Aorta (tissue), 5 donors: ENCODE data around the gene ETV6. TPM values are rescaled to one million over a fixed set of nuclear protein-coding genes. Genes with fewer than 3 reads are reported as not detected.

ENCODE experiments used
- ATAC-seq: fragments of 200-7000 bp; cut with Tn5 transposase; one replicate; pipeline ENCODE4 v1.9.1; 2022; ENCODE audit warnings: moderate library complexity; ENCODE audit not compliant: low FRiP score
- DNase-seq, 2 donors: peaks; one replicate each; pipeline ENCODE4 v3.0.0-alpha.2; 2020
- H3K27ac ChIP-seq, 2 donors: one replicate each; pipeline ENCODE4 v1.5.1; 2013; ENCODE audit warnings: low read length in 2 of 2, mild to moderate bottlenecking in 2 of 2, moderate library complexity in 2 of 2, control low read depth in 1 of 2, inconsistent platforms in 1 of 2, low read depth in 1 of 2
- H3K27me3 ChIP-seq, 2 donors: one replicate each; pipeline ENCODE4 v1.6.1; 2013; ENCODE audit warnings: control low read depth in 1 of 2, low read length in 1 of 2, mild to moderate bottlenecking in 1 of 2, moderate library complexity in 1 of 2; ENCODE audit not compliant: insufficient read depth in 2 of 2, control insufficient read depth in 1 of 2
- H3K36me3 ChIP-seq, 2 donors: one replicate each; pipeline ENCODE4 v1.6.1; 2013; ENCODE audit warnings: control low read depth in 1 of 2, low read length in 1 of 2, mild to moderate bottlenecking in 1 of 2; ENCODE audit not compliant: insufficient read depth in 2 of 2, control insufficient read depth in 1 of 2
- H3K4me1 ChIP-seq, 2 donors: one replicate each; pipeline ENCODE4 v1.6.1; 2013; ENCODE audit warnings: low read length in 2 of 2, control low read depth in 1 of 2, mild to moderate bottlenecking in 1 of 2, moderate library complexity in 1 of 2; ENCODE audit not compliant: insufficient read depth in 2 of 2, control insufficient read depth in 1 of 2
- H3K4me3 ChIP-seq, 2 donors: one replicate each; pipeline ENCODE4 v1.5.1; 2013; ENCODE audit warnings: low read length in 2 of 2, control low read depth in 1 of 2, mild to moderate bottlenecking in 1 of 2
- H3K9me3 ChIP-seq: one replicate; pipeline ENCODE4 v1.6.1; 2013; ENCODE audit warnings: mild to moderate bottlenecking, low read length; ENCODE audit not compliant: control insufficient read depth
- WGBS, 2 donors: extraction: QIAGEN DNeasy Blood & Tissue Kit; methylation state at CpG; one replicate each; pipeline ENCODE4 v1.1.7; 2013; 5-methylcytosine and 5-hydroxymethylcytosine counted together
- intact Hi-C, 2 donors: fragments of 100-400 bp; cut with DNase I; formaldehyde crosslinking; loops; one replicate each; pipeline versions ENCODE4 v1.14.2 to v1.15.0; 2022
- polyA plus RNA-seq, 2 donors: library from polyadenylated mRNA; stranded (reverse); fragments of 200-250 nt; gene quantifications; one replicate each; pipeline ENCODE4 v1.2.3, GENCODE V29; 2013
- total RNA-seq, 2 donors: library from RNA; stranded (reverse); fragmentation: NEBNext Ultra II Directional; extraction: Animal tissue kit (Norgen Biotek cat#: 25700); gene quantifications; one replicate each; pipeline ENCODE4 v1.2.1, GENCODE V29; 2021
- donor health status: healthy with polysubstance abuse.
- donor health status: Bipolar disorder and iron deficiency.
- donor health status: DM: no; HTN: no; CAD: no.
- donor health status: DM: no; HTN: no; CAD: no.
- donor health status: DM: yes; HTN: yes; CAD: no.

ETV6 gene
- total and polyA plus RNA-seq, 4 donors: 6.9 to 113 (median 46.7) TPM

GRCh38 chr12:11916113-11916512, 266.6 kb downstream of the ETV6 start:
- no peak for ATAC-seq
- Histone ChIP-seq H3K4me3 (no peak overlapping the region), H3K36me3 (no peaks in the 10 kb centered on the region), H3K27me3 (no peaks in the 10 kb centered on the region), H3K27ac (no peak overlapping the region), H3K9me3 (no peaks in the 10 kb centered on the region), H3K4me1 (no peaks in the 10 kb centered on the region)
- intact Hi-C loops: no loop called here
- WGBS, 2 donors: 95% methylated on average over 1 of the region's 1 CpG
- DNase-seq: no peak

GRCh38 chr12:11916771-11917170, 267.3 kb downstream of the ETV6 start:
- Histone ChIP-seq H3K36me3 (no peaks in the 10 kb centered on the region), H3K9me3 (no peaks in the 10 kb centered on the region), H3K27me3 (no peaks in the 10 kb centered on the region), H3K4me1 (no peaks in the 10 kb centered on the region), H3K27ac (no peak overlapping the region), H3K4me3 (no peak overlapping the region)
- no peak for ATAC-seq
- no peak for DNase-seq
- intact Hi-C loops: no loop called here
- 69 to 78% methylated on average over 1 of the region's 1 CpG for WGBS, 2 donors

DNA sequence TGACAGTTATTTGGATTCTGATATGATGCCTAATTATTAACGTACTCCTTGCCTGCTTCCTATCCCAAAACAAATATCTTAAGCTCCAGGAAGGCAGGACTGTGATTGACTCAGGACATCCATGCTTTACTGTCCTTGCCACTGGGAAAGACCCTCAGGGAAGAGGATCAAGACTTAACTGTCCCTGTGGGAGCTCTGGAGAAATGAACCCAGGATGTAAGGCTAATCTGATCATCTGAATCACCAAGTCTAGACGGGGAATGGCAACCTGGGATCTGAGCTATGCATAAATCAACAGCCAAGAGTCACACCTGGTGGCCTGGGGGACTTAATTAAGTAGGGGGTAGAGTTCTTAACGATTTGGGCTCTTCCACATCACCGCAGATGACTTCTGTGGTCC, 268.0 kb downstream of the ETV6 start:
- intact Hi-C loops: no loop called here
- H3K36me3 ChIP-seq: no peaks in the 10 kb centered on the region

GRCh38 chr12:11920231-11920630, 270.8 kb downstream of the ETV6 start:
- H3K27me3 ChIP-seq: no peaks in the 10 kb centered on the region
- H3K4me3 ChIP-seq: no peak overlapping the region
- intact Hi-C loops: no loop called here
- no peaks in the 10 kb centered on the region for H3K4me1 ChIP-seq
- no peak for ATAC-seq
- H3K27ac ChIP-seq: no peak overlapping the region
- no peaks in the 10 kb centered on the region for H3K36me3 ChIP-seq
- no peak for DNase-seq
- 87% methylated on average over 4 of the region's 4 CpGs for WGBS, 2 donors
- H3K9me3 ChIP-seq: no peaks in the 10 kb centered on the region

More for the DNA sequence above, 268.0 kb downstream of the ETV6 start:
- no peak for ATAC-seq
- H3K4me3 ChIP-seq: no peak overlapping the region
- no peaks in the 10 kb centered on the region for H3K27me3 ChIP-seq
- H3K4me1 ChIP-seq: no peaks in the 10 kb centered on the region
- H3K27ac ChIP-seq: no peak overlapping the region
- no peaks in the 10 kb centered on the region for H3K9me3 ChIP-seq
- DNase-seq: no peak
- 56 to 61% methylated on average over 4 of the region's 4 CpGs for WGBS, 2 donors

DNA sequence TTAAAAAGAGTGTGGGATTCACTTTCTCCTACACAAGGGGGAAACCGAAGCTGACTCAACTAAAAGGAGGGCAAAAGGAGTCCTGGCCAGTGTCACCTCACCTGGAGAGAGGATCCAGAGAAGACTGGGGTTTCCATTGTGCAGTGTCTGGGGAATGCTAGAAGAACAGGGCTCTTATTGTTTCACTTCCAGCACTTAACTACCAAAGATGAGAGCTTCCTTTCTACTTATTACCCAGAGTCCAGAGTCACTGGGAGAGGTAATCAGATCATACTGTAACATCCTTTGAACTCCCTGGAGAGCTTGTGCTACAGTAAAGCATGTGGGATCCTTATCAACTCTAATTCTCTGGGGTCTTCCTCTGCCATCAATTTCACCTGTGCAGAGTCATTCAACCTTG, 272.9 kb downstream of the ETV6 start:
- WGBS, 2 donors: 83 to 87% methylated on average over 1 of the region's 1 CpG
- Histone ChIP-seq H3K36me3 (no peaks in the 10 kb centered on the region), H3K4me1 (no peaks in the 10 kb centered on the region), H3K27me3 (no peaks in the 10 kb centered on the region), H3K9me3 (no peaks in the 10 kb centered on the region), H3K27ac (no peak overlapping the region), H3K4me3 (no peak overlapping the region)
- ATAC-seq (no peak), DNase-seq (no peak)
- intact Hi-C loops: no loop called here

- H3K36me3 ChIP-seq: no peaks in the 10 kb centered on the region
- intact Hi-C loops: no loop called here
- no peak overlapping the region for H3K27ac ChIP-seq
- no peaks in the 10 kb centered on the region for H3K27me3 ChIP-seq
- no peaks in the 10 kb centered on the region for H3K4me1 ChIP-seq
- 86 to 87% methylated on average over 3 of the region's 3 CpGs for WGBS, 2 donors
- no peak for DNase-seq
- ATAC-seq: no peak
- H3K9me3 ChIP-seq: no peaks in the 10 kb centered on the region
- H3K4me3 ChIP-seq: no peak overlapping the region
Observed at GRCh38 chr12:11923067-11923466, 273.6 kb downstream of the ETV6 start.

DNA sequence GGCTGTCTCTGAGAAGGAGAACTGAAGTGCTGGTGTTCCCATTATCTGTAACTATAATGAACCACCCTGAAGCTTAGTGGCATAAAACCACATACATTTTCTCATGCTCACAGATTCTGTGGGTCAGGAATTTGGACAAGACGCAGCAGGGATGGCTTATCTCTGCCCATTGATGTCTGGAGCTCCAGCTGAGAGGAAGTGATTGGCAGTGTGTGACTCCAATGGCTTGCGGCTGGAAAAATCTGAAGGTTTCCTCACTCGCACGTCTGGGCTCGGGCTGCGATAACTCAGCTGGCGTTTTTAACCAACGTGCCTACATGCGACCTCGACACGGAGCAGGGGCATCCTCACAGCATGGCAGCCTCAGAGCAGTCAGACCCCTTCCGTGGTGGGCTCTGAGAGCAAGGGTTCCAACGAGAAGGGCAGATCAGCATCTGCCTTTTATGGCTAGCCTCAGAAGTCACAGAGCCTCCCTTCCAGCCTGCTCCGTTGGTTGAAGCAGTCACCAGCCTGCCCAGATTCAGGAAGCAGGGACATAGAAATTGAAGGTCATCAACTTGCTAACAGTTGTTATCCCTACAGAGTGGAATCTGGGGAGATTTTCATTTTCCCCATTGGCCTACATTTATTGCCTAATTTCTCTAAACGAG, 277.9 kb downstream of the ETV6 start:
- no peak for ATAC-seq
- Histone ChIP-seq H3K9me3 (no peaks in the 10 kb centered on the region), H3K36me3 (no peaks in the 10 kb centered on the region), H3K4me3 (no peak overlapping the region), H3K4me1 (no peaks in the 10 kb centered on the region), H3K27me3 (no peaks in the 10 kb centered on the region), H3K27ac (no peak overlapping the region)
- intact Hi-C loops: no loop called here
- DNase-seq: no peak
- 55 to 62% methylated on average over 15 of the region's 15 CpGs for WGBS, 2 donors

- H3K27me3 ChIP-seq: no peaks in the 10 kb centered on the region
- intact Hi-C loops: no loop called here
- ATAC-seq (no peak), DNase-seq (no peak)
- 97% methylated on average over 3 of the region's 3 CpGs for WGBS, 2 donors
- no peaks in the 10 kb centered on the region for H3K9me3 ChIP-seq
- no peak overlapping the region for H3K4me3 ChIP-seq
- H3K36me3 ChIP-seq: no peaks in the 10 kb centered on the region
- no peaks in the 10 kb centered on the region for H3K4me1 ChIP-seq
- H3K27ac ChIP-seq: no peak overlapping the region
Observed at GRCh38 chr12:11929714-11930113, 280.2 kb downstream of the ETV6 start.

DNA sequence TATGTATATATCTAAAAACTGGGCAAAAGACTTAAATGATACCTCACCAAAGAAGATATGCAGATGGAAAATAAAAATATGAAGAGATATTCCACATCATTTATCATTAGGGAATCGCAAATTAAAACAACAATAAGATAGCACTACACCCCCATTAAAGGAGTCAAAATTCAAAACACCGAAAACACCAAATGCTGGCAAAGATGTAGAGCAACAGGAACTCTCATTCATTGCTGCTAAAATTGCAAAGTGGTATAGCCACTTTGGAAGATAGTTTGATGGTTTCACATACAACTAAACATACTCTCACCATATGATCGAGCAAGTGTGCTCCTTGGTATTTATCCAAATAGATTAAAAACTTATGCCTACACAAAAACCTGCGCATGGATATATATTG, 289.7 kb downstream of the ETV6 start:
- ATAC-seq (no peak), DNase-seq (no peak)
- Histone ChIP-seq H3K4me3 (no peak overlapping the region), H3K36me3 (no peaks in the 10 kb centered on the region), H3K27ac (no peak overlapping the region), H3K27me3 (no peaks in the 10 kb centered on the region), H3K9me3 (no peaks in the 10 kb centered on the region), H3K4me1 (no peaks in the 10 kb centered on the region)
- intact Hi-C loops: no loop called here
- 93 to 94% methylated on average over 4 of the region's 4 CpGs for WGBS, 2 donors
